GM19240 (cell line): ENCODE measurements around the gene GABBR2.

Experiments
- DNase-seq: peaks from one replicate; pipeline ENCODE4 v3.0.0; 2011; ENCODE audit warnings: low spot score; ENCODE audit not compliant: insufficient read length

Gene GABBR2

GRCh38 chr9:98326459-98327248 is 382.1 kb downstream of the GABBR2 start:
- no peak for DNase-seq

GRCh38 chr9:98324801-98325200 is 383.9 kb downstream of the GABBR2 start:
- DNase-seq = no peak

GRCh38 chr9:98323831-98324135 is 385.0 kb downstream of the GABBR2 start:
- DNase-seq = no peak

GRCh38 chr9:98323051-98323830 is 385.5 kb downstream of the GABBR2 start:
- no peak for DNase-seq

- no peak for DNase-seq
Measured at GRCh38 chr9:98321269-98321668, 387.5 kb downstream of the GABBR2 start.

GRCh38 chr9:98318834-98319478 is 389.8 kb downstream of the GABBR2 start:
- DNase-seq = no peak

GRCh38 chr9:98318041-98318790 is 390.5 kb downstream of the GABBR2 start:
- no peak for DNase-seq

- no peak for DNase-seq
Measured at GRCh38 chr9:98317134-98317857, 391.4 kb downstream of the GABBR2 start.

GRCh38 chr9:98316445-98317133 is 392.1 kb downstream of the GABBR2 start:
- no peak for DNase-seq

- peak; percentile 85 for DNase-seq
Measured at GRCh38 chr9:98315551-98316060, 393.1 kb downstream of the GABBR2 start.

GRCh38 chr9:98315067-98315453 is 393.7 kb downstream of the GABBR2 start:
- DNase-seq = no peak

- DNase-seq = no peak
Measured at GRCh38 chr9:98314381-98315066, 394.2 kb downstream of the GABBR2 start.

GRCh38 chr9:98312365-98312764 is 396.4 kb downstream of the GABBR2 start:
- no peak for DNase-seq

GRCh38 chr9:98311541-98311940 is 397.2 kb downstream of the GABBR2 start:
- no peak for DNase-seq

GRCh38 chr9:98310752-98311392 is 397.9 kb downstream of the GABBR2 start:
- DNase-seq = no peak

- DNase-seq = no peak
Measured at GRCh38 chr9:98306384-98307145, 402.2 kb downstream of the GABBR2 start.

- no peak for DNase-seq
Measured at GRCh38 chr9:98304381-98304780, 404.4 kb downstream of the GABBR2 start.

GRCh38 chr9:98303633-98304125 is 405.1 kb downstream of the GABBR2 start:
- no peak for DNase-seq
